ENCODE measurements around the gene IL34. TPM values are rescaled to one million over a fixed set of nuclear protein-coding genes. Genes with fewer than 3 reads are reported as not detected.

The IL34 gene
- polyA plus RNA-seq, 1 of the 3 experiments (the other 2 are of a cell fraction), result 0.18 TPM

DNA sequence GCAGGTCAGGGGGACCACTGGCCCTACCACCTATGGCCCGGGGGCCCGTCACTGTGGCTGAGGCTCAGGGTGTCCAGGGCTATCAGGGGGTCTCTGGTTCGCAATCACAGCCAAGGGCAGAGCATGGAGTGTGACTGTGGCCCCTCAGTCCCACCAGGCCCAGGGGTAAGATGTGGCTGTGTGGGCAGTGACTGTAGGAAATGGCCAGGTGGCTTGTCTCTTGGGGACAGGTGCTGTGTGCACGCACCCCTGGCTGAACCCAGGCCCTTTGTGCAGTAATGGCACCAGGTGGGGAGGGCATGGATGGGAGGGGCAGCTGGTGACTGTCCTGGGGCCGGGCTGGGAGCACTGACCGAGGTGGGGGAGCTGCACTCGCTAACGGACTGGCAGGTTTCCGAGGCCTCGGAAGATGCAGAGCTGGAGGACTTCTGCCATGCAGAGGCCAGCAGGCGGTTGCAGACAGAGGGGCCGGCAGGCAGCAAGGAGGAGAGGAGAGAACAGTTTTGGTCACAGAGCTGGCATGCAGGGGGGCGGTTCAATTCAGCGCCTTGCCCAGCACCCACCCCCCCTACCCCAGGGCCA, 18.8 kb downstream of the IL34 start:
- TF ChIP-seq GATA2 (CRISPR knock-in tag; IDR thresholded peaks at IDR 0.05), result no peak
- no peak for TF ChIP-seq MXI1 (IDR thresholded peaks at IDR 0.05; ENCODE audit: low read depth, low read length)
- TF ChIP-seq, protein P1, sequence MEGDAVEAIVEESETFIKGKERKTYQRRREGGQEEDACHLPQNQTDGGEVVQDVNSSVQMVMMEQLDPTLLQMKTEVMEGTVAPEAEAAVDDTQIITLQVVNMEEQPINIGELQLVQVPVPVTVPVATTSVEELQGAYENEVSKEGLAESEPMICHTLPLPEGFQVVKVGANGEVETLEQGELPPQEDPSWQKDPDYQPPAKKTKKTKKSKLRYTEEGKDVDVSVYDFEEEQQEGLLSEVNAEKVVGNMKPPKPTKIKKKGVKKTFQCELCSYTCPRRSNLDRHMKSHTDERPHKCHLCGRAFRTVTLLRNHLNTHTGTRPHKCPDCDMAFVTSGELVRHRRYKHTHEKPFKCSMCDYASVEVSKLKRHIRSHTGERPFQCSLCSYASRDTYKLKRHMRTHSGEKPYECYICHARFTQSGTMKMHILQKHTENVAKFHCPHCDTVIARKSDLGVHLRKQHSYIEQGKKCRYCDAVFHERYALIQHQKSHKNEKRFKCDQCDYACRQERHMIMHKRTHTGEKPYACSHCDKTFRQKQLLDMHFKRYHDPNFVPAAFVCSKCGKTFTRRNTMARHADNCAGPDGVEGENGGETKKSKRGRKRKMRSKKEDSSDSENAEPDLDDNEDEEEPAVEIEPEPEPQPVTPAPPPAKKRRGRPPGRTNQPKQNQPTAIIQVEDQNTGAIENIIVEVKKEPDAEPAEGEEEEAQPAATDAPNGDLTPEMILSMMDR (IDR thresholded peaks at IDR 0.05), result no peak
- TF ChIP-seq, protein P2, sequence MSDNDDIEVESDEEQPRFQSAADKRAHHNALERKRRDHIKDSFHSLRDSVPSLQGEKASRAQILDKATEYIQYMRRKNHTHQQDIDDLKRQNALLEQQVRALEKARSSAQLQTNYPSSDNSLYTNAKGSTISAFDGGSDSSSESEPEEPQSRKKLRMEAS (IDR thresholded peaks at IDR 0.05; ENCODE audit: low read depth), result no peak
- TF ChIP-seq, protein P3, sequence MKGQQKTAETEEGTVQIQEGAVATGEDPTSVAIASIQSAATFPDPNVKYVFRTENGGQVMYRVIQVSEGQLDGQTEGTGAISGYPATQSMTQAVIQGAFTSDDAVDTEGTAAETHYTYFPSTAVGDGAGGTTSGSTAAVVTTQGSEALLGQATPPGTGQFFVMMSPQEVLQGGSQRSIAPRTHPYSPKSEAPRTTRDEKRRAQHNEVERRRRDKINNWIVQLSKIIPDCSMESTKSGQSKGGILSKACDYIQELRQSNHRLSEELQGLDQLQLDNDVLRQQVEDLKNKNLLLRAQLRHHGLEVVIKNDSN (IDR thresholded peaks at IDR 0.05; ENCODE audit: borderline replicate concordance, low read depth), result no peak
- TF ChIP-seq, protein P4, sequence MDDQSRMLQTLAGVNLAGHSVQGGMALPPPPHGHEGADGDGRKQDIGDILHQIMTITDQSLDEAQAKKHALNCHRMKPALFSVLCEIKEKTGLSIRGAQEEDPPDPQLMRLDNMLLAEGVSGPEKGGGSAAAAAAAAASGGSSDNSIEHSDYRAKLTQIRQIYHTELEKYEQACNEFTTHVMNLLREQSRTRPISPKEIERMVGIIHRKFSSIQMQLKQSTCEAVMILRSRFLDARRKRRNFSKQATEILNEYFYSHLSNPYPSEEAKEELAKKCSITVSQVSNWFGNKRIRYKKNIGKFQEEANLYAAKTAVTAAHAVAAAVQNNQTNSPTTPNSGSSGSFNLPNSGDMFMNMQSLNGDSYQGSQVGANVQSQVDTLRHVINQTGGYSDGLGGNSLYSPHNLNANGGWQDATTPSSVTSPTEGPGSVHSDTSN (IDR thresholded peaks at IDR 0.05), result no peak
- TF ChIP-seq RFX5 (IDR thresholded peaks at IDR 0.05; ENCODE audit: low read length), result no peak
- CTCF ChIA-PET, result interaction anchor here (1.0 to 2.1 kb wide), 4 partner anchors 11 to 106 kb away, joined by 3 to 6 read pairs (median 3); no protein-coding TSS in a partner anchor
- POLR2A ChIA-PET, result no interaction called here
- Histone ChIP-seq H3K4me2 (no peak overlapping the region), H3K9me3 (no peaks in the 10 kb centered on the region), H3F3A (replicated peaks; ENCODE audit: insufficient read depth) (peaks cover 3% of the 10 kb centered on the region), H4K20me1 (ENCODE audit: insufficient read depth) (peaks cover 13% of the 10 kb centered on the region), H3K27me3 (ENCODE audit: insufficient read depth) (no peaks in the 10 kb centered on the region), H3K9ac (no peak overlapping the region), H3K4me3 (ENCODE audit: low read depth in 2 of 2, low read length in 1 of 2) (no peak overlapping the region), H2AFZ (ENCODE audit: low read depth) (no peak overlapping the region), H3K9me2 (no peaks in the 10 kb centered on the region), H3K27ac (ENCODE audit: low read depth in 2 of 2, low read length in 1 of 2) (no peak overlapping the region), H3K36me3 (replicated peaks in 1 of 2; ENCODE audit: control insufficient read depth in 1 of 2, insufficient read depth in 2 of 2, low read length in 1 of 2) (peaks cover 39 to 47% of the 10 kb centered on the region in 2 experiments), H3K4me1 (ENCODE audit: control insufficient read depth in 1 of 2, insufficient read depth in 2 of 2, low read depth in 1 of 2, low read length in 1 of 2) (peaks cover 0 to 8% of the 10 kb centered on the region in 2 experiments; a peak in 1 of 4 replicates), H3K79me2 (ENCODE audit: insufficient read depth) (0 out of 2 replicates have a peak, but pooled peaks cover 6% of the 10 kb centered on the region)
- DNase-seq, result peak; percentile 22
- 95% methylated on average over 12 of the region's 14 CpGs for WGBS (ENCODE audit: low lambda C conversion rate)

DNA sequence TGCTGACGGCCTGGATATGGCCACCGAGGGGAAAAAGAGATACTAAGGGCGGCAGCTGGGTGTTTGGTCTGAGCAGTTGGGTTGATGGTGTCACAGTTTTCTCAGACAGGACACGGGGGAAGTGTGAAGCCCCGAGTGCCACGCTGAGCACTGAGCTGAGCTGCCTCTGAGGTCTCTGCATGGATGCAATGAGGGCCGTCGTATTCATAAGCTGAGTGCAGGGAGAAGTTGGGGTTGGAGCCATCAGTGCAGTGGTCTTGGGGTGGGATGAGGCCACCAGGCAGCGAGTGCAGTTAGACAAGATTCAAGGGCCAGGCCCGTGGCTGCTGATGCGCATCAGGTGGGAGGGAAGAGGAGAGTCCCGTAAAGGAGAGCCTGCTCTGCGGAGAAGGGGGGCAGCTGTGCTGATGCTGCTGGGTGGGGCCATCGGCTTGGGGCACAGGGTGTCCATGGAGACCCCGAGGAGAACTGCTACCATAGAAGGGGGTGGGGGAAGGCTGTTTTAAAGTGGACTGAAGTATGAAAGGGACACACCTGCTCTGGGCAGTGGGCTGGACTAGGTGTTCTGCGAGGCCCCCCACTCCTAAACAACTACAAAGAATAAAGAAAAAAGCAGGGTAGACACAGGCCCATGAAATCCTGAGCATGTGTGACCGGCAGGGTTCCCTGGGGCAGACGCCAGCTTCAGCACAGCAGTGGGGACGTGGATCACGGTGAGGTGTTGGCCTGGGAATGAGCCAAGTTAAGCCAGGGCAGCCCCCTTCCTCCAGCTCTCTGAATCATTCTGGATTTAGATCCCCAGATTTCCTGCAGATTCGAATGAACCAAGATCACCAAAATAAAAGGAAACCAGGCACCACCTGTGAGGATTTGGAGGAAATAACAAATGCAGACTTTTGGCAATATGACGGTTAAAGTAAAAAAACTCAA, 19.7 kb downstream of the IL34 start:
- Histone ChIP-seq H3K9me3 (no peaks in the 10 kb centered on the region), H2AFZ (ENCODE audit: low read depth) (no peak overlapping the region), H3K9ac (no peak overlapping the region), H3K4me2 (no peak overlapping the region), H3K36me3 (replicated peaks in 1 of 2; ENCODE audit: control insufficient read depth in 1 of 2, insufficient read depth in 2 of 2, low read length in 1 of 2) (peaks cover 44 to 55% of the 10 kb centered on the region in 2 experiments), H3K4me1 (ENCODE audit: control insufficient read depth in 1 of 2, insufficient read depth in 2 of 2, low read depth in 1 of 2, low read length in 1 of 2) (peaks cover 0 to 6% of the 10 kb centered on the region in 2 experiments; a peak in 1 of 4 replicates), H3K27me3 (ENCODE audit: insufficient read depth) (no peaks in the 10 kb centered on the region), H3F3A (replicated peaks; ENCODE audit: insufficient read depth) (peaks cover 3% of the 10 kb centered on the region), H3K4me3 (ENCODE audit: low read depth in 2 of 2, low read length in 1 of 2) (no peak overlapping the region), H4K20me1 (ENCODE audit: insufficient read depth) (peaks cover 13% of the 10 kb centered on the region), H3K79me2 (ENCODE audit: insufficient read depth) (0 out of 2 replicates have a peak, but pooled peaks cover 6% of the 10 kb centered on the region), H3K9me2 (no peaks in the 10 kb centered on the region), H3K27ac (ENCODE audit: low read depth in 2 of 2, low read length in 1 of 2) (no peak overlapping the region)
- ChIA-PET CTCF (interaction anchor here (0.6 to 2.1 kb wide), 5 partner anchors 12 to 105 kb away, joined by 3 to 7 read pairs (median 5); no protein-coding TSS in a partner anchor), POLR2A (no interaction called here)
- 92% methylated on average over 22 of the region's 22 CpGs for WGBS (ENCODE audit: low lambda C conversion rate)
- no peak for DNase-seq
- TF ChIP-seq FOXM1 (IDR thresholded peaks at IDR 0.05; ENCODE audit: low read depth) (no peak), EZH2phosphoT487 (IDR thresholded peaks at IDR 0.05; ENCODE audit: borderline replicate concordance, low read depth) (no peak), SIN3A (IDR thresholded peaks at IDR 0.05; ENCODE audit: borderline replicate concordance, low read depth, low read length) (no peak), NFIC (IDR thresholded peaks at IDR 0.05; ENCODE audit: borderline replicate concordance) (no peak), GABPA (IDR thresholded peaks at IDR 0.05; ENCODE audit: low read depth) (no peak), POLR2AphosphoS5 (IDR thresholded peaks at IDR 0.05; ENCODE audit: low read depth, low read length) (no peak), TCF12 (IDR thresholded peaks at IDR 0.05) (no peak), MXI1 (IDR thresholded peaks at IDR 0.05; ENCODE audit: low read depth, low read length) (no peak), MEF2A (IDR thresholded peaks at IDR 0.05; ENCODE audit: borderline replicate concordance, low read depth) (no peak), YY1 (IDR thresholded peaks at IDR 0.05; ENCODE audit: low read depth) (no peak)
- TF ChIP-seq, protein P2 (IDR thresholded peaks at IDR 0.05; ENCODE audit: low read depth), result no peak
- TF ChIP-seq, protein P5, sequence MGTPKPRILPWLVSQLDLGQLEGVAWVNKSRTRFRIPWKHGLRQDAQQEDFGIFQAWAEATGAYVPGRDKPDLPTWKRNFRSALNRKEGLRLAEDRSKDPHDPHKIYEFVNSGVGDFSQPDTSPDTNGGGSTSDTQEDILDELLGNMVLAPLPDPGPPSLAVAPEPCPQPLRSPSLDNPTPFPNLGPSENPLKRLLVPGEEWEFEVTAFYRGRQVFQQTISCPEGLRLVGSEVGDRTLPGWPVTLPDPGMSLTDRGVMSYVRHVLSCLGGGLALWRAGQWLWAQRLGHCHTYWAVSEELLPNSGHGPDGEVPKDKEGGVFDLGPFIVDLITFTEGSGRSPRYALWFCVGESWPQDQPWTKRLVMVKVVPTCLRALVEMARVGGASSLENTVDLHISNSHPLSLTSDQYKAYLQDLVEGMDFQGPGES (IDR thresholded peaks at IDR 0.05; ENCODE audit: low read depth, low read length), result no peak

Measured in SK-N-SH (cell line).